ENCODE results near the gene PXYLP1.

The PXYLP1 gene

GRCh38 chr3:141266186-141266585 lies 34.6 kb downstream of the PXYLP1 start:
- H3K4me3 ChIP-seq (ENCODE audit: low read depth, low read length), result no peak overlapping the region
- no peak for TF ChIP-seq CTCF (IDR thresholded peaks at IDR 0.05; ENCODE audit: borderline replicate concordance, insufficient read depth, low read depth, low read length)

- peak overlapping the region; percentile 14 for H3K4me3 ChIP-seq (ENCODE audit: low read depth, low read length)
- no peak for TF ChIP-seq CTCF (IDR thresholded peaks at IDR 0.05; ENCODE audit: borderline replicate concordance, insufficient read depth, low read depth, low read length)
These were observed 35.4 kb downstream of the PXYLP1 start for GRCh38 chr3:141266797-141267555.

GRCh38 chr3:141267629-141268028 lies 36.0 kb downstream of the PXYLP1 start:
- no peak overlapping the region for H3K4me3 ChIP-seq (ENCODE audit: low read depth, low read length)
- no peak for TF ChIP-seq CTCF (IDR thresholded peaks at IDR 0.05; ENCODE audit: borderline replicate concordance, insufficient read depth, low read depth, low read length)

GRCh38 chr3:141268306-141268705 lies 36.7 kb downstream of the PXYLP1 start:
- H3K4me3 ChIP-seq (ENCODE audit: low read depth, low read length), result no peak overlapping the region
- no peak for TF ChIP-seq CTCF (IDR thresholded peaks at IDR 0.05; ENCODE audit: borderline replicate concordance, insufficient read depth, low read depth, low read length)

GRCh38 chr3:141268791-141269190 lies 37.2 kb downstream of the PXYLP1 start:
- no peak for TF ChIP-seq CTCF (IDR thresholded peaks at IDR 0.05; ENCODE audit: borderline replicate concordance, insufficient read depth, low read depth, low read length)
- H3K4me3 ChIP-seq (ENCODE audit: low read depth, low read length), result no peak overlapping the region

GRCh38 chr3:141269961-141270360 lies 38.3 kb downstream of the PXYLP1 start:
- H3K4me3 ChIP-seq (ENCODE audit: low read depth, low read length), result no peak overlapping the region
- TF ChIP-seq CTCF (IDR thresholded peaks at IDR 0.05; ENCODE audit: borderline replicate concordance, insufficient read depth, low read depth, low read length), result no peak

- no peak overlapping the region for H3K4me3 ChIP-seq (ENCODE audit: low read depth, low read length)
- TF ChIP-seq CTCF (IDR thresholded peaks at IDR 0.05; ENCODE audit: borderline replicate concordance, insufficient read depth, low read depth, low read length), result no peak
These were observed 39.8 kb downstream of the PXYLP1 start for GRCh38 chr3:141271279-141272030.
